NCI-H146 treated with DMSO at 0.1 percent for 48 hours (cell line): Measurements from ENCODE around the gene TRIM54.
A peak's percentile ranks its signal among the peaks of the same experiment; 100 is the strongest.

ENCODE experiments used
- DNase-seq: peaks from one replicate; lab custom pipeline; 2025; ENCODE audit not compliant: unreplicated experiment; lab: John Stamatoyannopoulos, UW

TRIM54 gene

GRCh38 chr2:27353762-27354596 is 71.8 kb downstream of the TRIM54 start:
- no peak for DNase-seq

DNA sequence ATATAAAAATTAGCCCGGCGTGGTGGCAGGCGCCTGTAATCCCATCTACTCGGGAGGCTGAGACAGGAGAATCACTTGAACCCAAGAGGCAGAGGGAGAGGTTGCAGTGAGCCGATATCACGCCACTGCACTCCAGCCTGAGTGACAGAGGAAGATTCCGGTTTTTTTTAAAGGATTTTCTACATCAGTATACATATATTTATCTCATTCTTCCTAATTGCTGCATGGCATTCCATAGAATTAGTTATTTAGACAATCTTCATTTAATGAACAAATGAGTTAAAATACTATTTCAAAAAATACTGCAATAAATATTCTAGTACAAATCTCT is 72.3 kb downstream of the TRIM54 start:
- no peak for DNase-seq

GRCh38 chr2:27356056-27356381 is 73.8 kb downstream of the TRIM54 start:
- peak; percentile 36 for DNase-seq

- DNase-seq: peak; percentile 92
These were observed 74.4 kb downstream of the TRIM54 start, which contains the start of gene GTF3C2 for GRCh38 chr2:27356382-27357181. TSS of gene GTF3C2 (minus strand) at chr2:27356764. CDS start at chr2:27343554, 13,210 bp downstream.
